Iris pigment epithelial cell (primary cell): ENCODE measurements around the gene PWP1.
A peak's percentile ranks its signal among the peaks of the same experiment; 100 is the strongest.
"Not testable (repeated sequence)": the region's sequence is repeated elsewhere in the genome, so short reads cannot be mapped to it uniquely, and the experiment has no call there.

Experiments
- DNase-seq: peaks from one replicate; pipeline ENCODE4 v3.0.0-alpha.2; 2011; ENCODE audit warnings: low read depth

PWP1 gene

GRCh38 chr12:107668320-107669098 lies 17.1 kb upstream of the PWP1 start:
- no peak for DNase-seq

- DNase-seq: no peak
Measured at GRCh38 chr12:107669946-107670345, 15.7 kb upstream of the PWP1 start.

- peak; percentile 41 for DNase-seq
Measured at GRCh38 chr12:107670999-107671643, 14.5 kb upstream of the PWP1 start.

- DNase-seq: no peak
Measured at GRCh38 chr12:107677671-107678070, 7.9 kb upstream of the PWP1 start.

GRCh38 chr12:107679336-107679735 lies 6.3 kb upstream of the PWP1 start:
- no peak for DNase-seq

- no peak for DNase-seq
Measured at GRCh38 chr12:107681455-107681835, 4.2 kb upstream of the PWP1 start.

GRCh38 chr12:107681836-107682820 lies 3.5 kb upstream of the PWP1 start:
- DNase-seq: no peak

- DNase-seq: peak; percentile 41
Measured at GRCh38 chr12:107684029-107684795, 1.4 kb upstream of the PWP1 start.

GRCh38 chr12:107684990-107685359 lies 624 bp upstream of the PWP1 start:
- DNase-seq: peak; percentile 39

- peak; percentile 44 for DNase-seq
Measured at GRCh38 chr12:107695772-107696171, 10.2 kb downstream of the PWP1 start.

GRCh38 chr12:107702106-107702505 lies 16.5 kb downstream of the PWP1 start:
- DNase-seq: no peak

- peak; percentile 76 for DNase-seq
Measured at GRCh38 chr12:107704041-107704440, 18.4 kb downstream of the PWP1 start.

- DNase-seq: not testable (repeated sequence)
Measured at GRCh38 chr12:107705522-107705921, 19.9 kb downstream of the PWP1 start.

- DNase-seq: no peak
Measured at GRCh38 chr12:107715780-107716179, 30.2 kb downstream of the PWP1 start.

GRCh38 chr12:107718606-107719005 lies 33.0 kb downstream of the PWP1 start:
- DNase-seq: no peak

GRCh38 chr12:107727327-107727726 lies 41.7 kb downstream of the PWP1 start:
- not testable (repeated sequence) for DNase-seq

GRCh38 chr12:107727742-107728141 lies 42.1 kb downstream of the PWP1 start:
- DNase-seq: not testable (repeated sequence)

- no peak for DNase-seq
Measured at GRCh38 chr12:107730618-107731341, 45.2 kb downstream of the PWP1 start.

- peak; percentile 33 for DNase-seq
Measured at GRCh38 chr12:107731366-107731765, 45.8 kb downstream of the PWP1 start.

GRCh38 chr12:107732365-107732764 lies 46.8 kb downstream of the PWP1 start:
- DNase-seq: no peak

GRCh38 chr12:107734139-107734538 lies 48.5 kb downstream of the PWP1 start:
- DNase-seq: no peak
